CD14-positive monocyte (primary cell): ENCODE results near the gene DPY19L3. TPM values are rescaled to one million over a fixed set of nuclear protein-coding genes. Genes with fewer than 3 reads are reported as not detected.

Experiments used
- DNase-seq, 3 donors: peaks; one replicate each; pipeline ENCODE4 v3.0.0-alpha.2; 2011 to 2022
- H2AFZ ChIP-seq: 2 replicates; pipeline ENCODE4 v1.6.0; 2012; ENCODE audit warnings: mild to moderate bottlenecking, low read depth, low read length, inconsistent platforms; ENCODE audit not compliant: insufficient read depth, poor library complexity, severe bottlenecking
- H3K27ac ChIP-seq, 2 donors: 1 replicate in 1 of 2; 2 replicates in 1 of 2; pipeline ENCODE4 v1.5.1; 2012 to 2013; ENCODE audit warnings: low read length in 2 of 2, control low read depth in 1 of 2, inconsistent platforms in 1 of 2, low read depth in 1 of 2, mild to moderate bottlenecking in 1 of 2
- H3K27me3 ChIP-seq, 2 donors: one replicate each; pipeline versions ENCODE4 v1.6.0 to v1.6.1; 2011 to 2013; ENCODE audit warnings: low read length in 2 of 2; ENCODE audit not compliant: control insufficient read depth in 2 of 2, insufficient read depth in 2 of 2
- H3K36me3 ChIP-seq, 2 donors: replicated peaks in 1 of 2; 1 replicate in 1 of 2; 2 replicates in 1 of 2; pipeline versions ENCODE4 v1.5.1 to v1.6.1; 2012 to 2013; ENCODE audit warnings: low read length in 2 of 2, control low read depth in 1 of 2, inconsistent platforms in 1 of 2, mild to moderate bottlenecking in 1 of 2; ENCODE audit not compliant: insufficient read depth in 2 of 2, control insufficient read depth in 1 of 2
- H3K4me1 ChIP-seq, 2 donors: 1 replicate in 1 of 2; 2 replicates in 1 of 2; pipeline versions ENCODE4 v1.5.1 to v1.6.1; 2012 to 2013; ENCODE audit warnings: low read length in 2 of 2, control low read depth in 1 of 2, inconsistent platforms in 1 of 2, mild to moderate bottlenecking in 1 of 2, moderate library complexity in 1 of 2; ENCODE audit not compliant: insufficient read depth in 2 of 2, control insufficient read depth in 1 of 2
- H3K4me2 ChIP-seq: replicated peaks from 2 replicates; pipeline ENCODE3; 2012; ENCODE audit warnings: low read length, moderate library complexity, mild to moderate bottlenecking; ENCODE audit not compliant: poor library complexity, severe bottlenecking; ENCODE audit errors: extremely low read depth
- H3K4me3 ChIP-seq, 3 experiments: fragments of 200-600 bp in 1 of 3; sonication (generic) in 1 of 3; replicated peaks in 1 of 3; 1 replicate in 2 of 3; 2 replicates in 1 of 3; pipeline ENCODE4 v1.5.1; 2011 to 2013; ENCODE audit warnings: low read length in 3 of 3, mild to moderate bottlenecking in 3 of 3, control low read depth in 2 of 3, low read depth in 2 of 3, inconsistent platforms in 1 of 3, moderate library complexity in 1 of 3
- H3K79me2 ChIP-seq: 2 replicates; pipeline ENCODE4 v1.6.0; 2012; ENCODE audit warnings: mild to moderate bottlenecking, control low read depth, inconsistent platforms, low read length, moderate library complexity; ENCODE audit not compliant: insufficient read depth
- H3K9ac ChIP-seq: 2 replicates; pipeline ENCODE4 v1.6.0; 2017; ENCODE audit warnings: low read length, mild to moderate bottlenecking; ENCODE audit not compliant: insufficient read depth, poor library complexity, severe bottlenecking
- H3K9me3 ChIP-seq, 2 donors: replicated peaks in 1 of 2; 1 replicate in 1 of 2; 2 replicates in 1 of 2; pipeline versions ENCODE4 v1.5.1 to v1.6.1; 2012 to 2013; ENCODE audit warnings: low read length in 2 of 2, control low read depth in 1 of 2; ENCODE audit not compliant: control insufficient read depth in 1 of 2, insufficient read depth in 1 of 2
- H4K20me1 ChIP-seq: 2 replicates; pipeline ENCODE4 v1.6.0; 2012; ENCODE audit warnings: mild to moderate bottlenecking, low read length, control low read depth, moderate library complexity; ENCODE audit not compliant: insufficient read depth
- H3K27ac Mint-ChIP-seq, 7 donors: one replicate each; pipeline ENCODE4 v1.8.0; 2020; ENCODE audit warnings: mild to moderate bottlenecking in 7 of 7, mixed read lengths in 7 of 7, moderate library complexity in 6 of 7, inconsistent platforms in 2 of 7
- H3K27me3 Mint-ChIP-seq, 3 donors: one replicate each; pipeline ENCODE4 v1.8.0; 2021 to 2022; ENCODE audit warnings: low read depth in 3 of 3, mild to moderate bottlenecking in 3 of 3, mixed read lengths in 3 of 3, moderate library complexity in 3 of 3, inconsistent platforms in 1 of 3
- H3K36me3 Mint-ChIP-seq, 2 donors: one replicate each; pipeline ENCODE4 v1.8.0; 2020; ENCODE audit warnings: mixed read lengths in 2 of 2, inconsistent platforms in 1 of 2, mild to moderate bottlenecking in 1 of 2
- H3K4me1 Mint-ChIP-seq: one replicate; pipeline ENCODE4 v1.8.0; 2020; ENCODE audit warnings: mild to moderate bottlenecking, mixed read lengths
- H3K4me3 Mint-ChIP-seq, 2 donors: one replicate each; pipeline ENCODE4 v1.8.0; 2020; ENCODE audit warnings: mild to moderate bottlenecking in 2 of 2, mixed read lengths in 2 of 2, moderate library complexity in 1 of 2
- H3K9me3 Mint-ChIP-seq, 7 donors: one replicate each; pipeline ENCODE4 v1.8.0; 2020 to 2022; ENCODE audit warnings: mixed read lengths in 7 of 7, mild to moderate bottlenecking in 6 of 7, moderate library complexity in 6 of 7, inconsistent platforms in 2 of 7
- CTCF ChIP-seq: fragments of 200-600 bp; IDR thresholded peaks from one replicate; pipeline ENCODE4 v1.8.0; 2022; ENCODE audit warnings: antibody characterized with exemption, mild to moderate bottlenecking
- WGBS: methylation state at CpG from one replicate; pipeline ENCODE4 v1.1.5; 2013; ENCODE audit warnings: missing lambda C conversion rate; ENCODE audit not compliant: insufficient coverage; 5-methylcytosine and 5-hydroxymethylcytosine counted together
- intact Hi-C, 2 donors: fragments of 100-400 bp; cut with micrococcal nuclease; formaldehyde crosslinking; loops; one replicate each; pipeline versions ENCODE4 v1.15.0 to v1.15.1; 2023
- polyA plus RNA-seq, 3 donors: library from polyadenylated mRNA; depleted of rRNA in 1 of 3; unstranded in 2 of 3; stranded (reverse) in 1 of 3; fragments of 300-500 nt in 2 of 3; fragments of >200 nt in 1 of 3; fragmentation: Illumina TruSeq in 2 of 3; gene quantifications; 1 replicate in 2 of 3; 2 replicates in 1 of 3; pipeline ENCODE4 v1.2.3, GENCODE V29; 2012 to 2021

The DPY19L3 gene
- polyA plus RNA-seq, 3 donors: 6.5 to 13.8 (median 7.7) TPM

DNA sequence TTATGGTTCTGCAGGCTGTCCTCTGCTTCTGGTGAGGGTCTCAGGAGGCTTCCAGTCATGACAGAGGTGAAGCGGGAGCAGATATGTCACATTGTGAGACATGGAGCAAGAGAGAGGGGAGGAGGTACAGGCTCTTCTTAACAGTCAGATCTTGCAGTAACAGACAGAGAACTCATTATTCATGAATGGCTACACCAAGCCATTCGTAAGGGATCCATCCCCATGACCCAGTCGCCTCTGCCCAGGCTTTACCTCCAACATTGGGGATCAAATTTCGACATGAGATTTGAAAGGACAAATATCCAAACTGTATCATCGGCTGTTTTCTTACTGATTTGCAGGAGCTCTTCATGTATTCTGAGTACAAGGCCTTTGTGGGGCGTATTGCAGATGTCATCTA is 38.5 kb upstream of the DPY19L3 start:
- Histone ChIP-seq H3K4me3 (no peak overlapping the region), H3K27ac (no peak overlapping the region), H3K27me3 (peaks cover 91 to 95% of the 10 kb centered on the region in 2 donors), H3K9me3 (peaks cover 0 to 38% of the 10 kb centered on the region in 2 donors), H3K79me2 (no peaks in the 10 kb centered on the region), H3K9ac (no peak overlapping the region), H4K20me1 (peaks cover 27% of the 10 kb centered on the region), H3K36me3 (no peaks in the 10 kb centered on the region), H3K4me2 (no peak overlapping the region), H3K4me1 (peaks cover 0 to 7% of the 10 kb centered on the region in 2 donors), H2AFZ (no peak overlapping the region)
- peak overlapping the region in 1 of 2 donors; percentile 83 for H3K4me3 Mint-ChIP-seq
- peaks cover 96 to 97% (median 97%) of the 10 kb centered on the region in 3 donors for H3K27me3 Mint-ChIP-seq
- WGBS: 69% methylated on average over 4 of the region's 6 CpGs
- no peak for TF ChIP-seq CTCF
- peaks cover 14 to 50% of the 10 kb centered on the region in 2 donors for H3K36me3 Mint-ChIP-seq
- no peak for DNase-seq
- no peak overlapping the region for H3K27ac Mint-ChIP-seq
- peaks cover 0 to 25% (median 6%) of the 10 kb centered on the region in 7 donors for H3K9me3 Mint-ChIP-seq
- H3K4me1 Mint-ChIP-seq: peaks cover 6% of the 10 kb centered on the region
- intact Hi-C loops: no loop called here

DNA sequence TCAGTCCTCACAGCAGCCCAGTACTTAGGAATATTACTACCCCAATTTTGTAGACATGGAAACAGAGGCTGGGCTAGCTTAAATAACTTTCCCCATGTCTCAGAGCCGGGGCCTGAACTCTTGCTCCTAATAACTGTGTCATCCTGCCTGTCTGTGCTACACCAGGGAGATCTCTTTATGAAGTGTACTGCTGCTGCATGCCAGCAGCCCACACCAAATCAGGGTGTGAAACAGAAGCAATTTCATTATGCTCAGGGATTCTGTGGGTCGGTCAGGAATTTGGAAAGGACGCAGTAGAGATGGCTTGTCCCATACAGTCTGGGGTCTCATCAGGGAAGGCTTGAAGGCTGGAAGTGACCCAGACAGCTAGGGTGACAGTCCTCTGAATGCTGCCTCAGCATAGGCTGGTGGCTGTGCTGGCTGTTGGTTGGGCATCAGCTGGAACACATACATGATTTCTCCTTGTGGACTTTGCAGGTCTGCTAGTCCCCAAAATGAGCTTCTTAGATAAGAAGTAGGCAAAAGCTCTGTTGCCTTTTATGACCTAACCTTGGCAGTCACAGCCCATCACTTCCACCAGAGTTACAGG is 37.5 kb upstream of the DPY19L3 start:
- Histone ChIP-seq H3K27me3 (peaks cover 90 to 95% of the 10 kb centered on the region in 2 donors), H3K36me3 (peaks cover 0 to 6% of the 10 kb centered on the region in 2 donors)
- H3K4me3 Mint-ChIP-seq: peak overlapping the region in 1 of 2 donors; percentile 83

More for the DNA sequence above, 37.5 kb upstream of the DPY19L3 start:
- intact Hi-C loops: no loop called here
- Mint-ChIP-seq H3K4me1 (peaks cover 3% of the 10 kb centered on the region), H3K9me3 (peaks cover 0 to 33% (median 15%) of the 10 kb centered on the region in 7 donors), H3K27me3 (peaks cover 95 to 96% (median 96%) of the 10 kb centered on the region in 3 donors), H3K36me3 (peaks cover 22 to 57% of the 10 kb centered on the region in 2 donors), H3K27ac (no peak overlapping the region)
- peaks cover 0 to 4% of the 10 kb centered on the region in 2 donors for H3K4me1 ChIP-seq
- no peak overlapping the region for H2AFZ ChIP-seq
- 100% methylated on average over 3 of the region's 3 CpGs for WGBS
- H3K27ac ChIP-seq: no peak overlapping the region
- TF ChIP-seq CTCF: no peak
- H3K79me2 ChIP-seq: no peaks in the 10 kb centered on the region
- H3K9ac ChIP-seq: no peak overlapping the region
- no peak overlapping the region for H3K4me2 ChIP-seq
- no peak for DNase-seq
- peaks cover 25% of the 10 kb centered on the region for H4K20me1 ChIP-seq
- no peak overlapping the region for H3K4me3 ChIP-seq
- H3K9me3 ChIP-seq: peaks cover 9 to 40% of the 10 kb centered on the region in 2 donors
